ENCODE measurements around the gene ACTR8. TPM values are rescaled to one million over a fixed set of nuclear protein-coding genes. Genes with fewer than 3 reads are reported as not detected.

ACTR8 gene
- total RNA-seq, 1 donor from 2014 or later: 43.6 TPM

- Histone ChIP-seq H3K4me2 (ENCODE audit: low read length) (no peak overlapping the region), H3K4me1 (ENCODE audit: insufficient read depth, low read length) (no peaks in the 10 kb centered on the region), H4K20me1 (ENCODE audit: insufficient read depth, low read length) (no peaks in the 10 kb centered on the region), H3K79me2 (ENCODE audit: insufficient read depth, low read length) (no peaks in the 10 kb centered on the region), H3K9ac (ENCODE audit: low read length) (no peak overlapping the region), H3K27me3 (ENCODE audit: insufficient read depth, low read length) (no peaks in the 10 kb centered on the region), H3K9me3 (ENCODE audit: insufficient read depth, low read depth, low read length) (no peaks in the 10 kb centered on the region), H3K27ac (ENCODE audit: low read depth, low read length) (no peak overlapping the region), H2AFZ (ENCODE audit: low read depth, low read length) (no peak overlapping the region), H3K4me3 (ENCODE audit: insufficient read depth, low read depth, low read length) (no peak overlapping the region), H3K36me3 (ENCODE audit: insufficient read depth, low read length) (no peaks in the 10 kb centered on the region)
- DNase-seq (ENCODE audit: low read depth) (no peak), FAIRE-seq (no peak)
- Mint-ChIP-seq H3K4me3 (ENCODE audit: unreplicated experiment) (no peak overlapping the region), H3K27me3 (ENCODE audit: low read depth, unreplicated experiment) (no peaks in the 10 kb centered on the region), H3K27ac (ENCODE audit: unreplicated experiment) (no peak overlapping the region), H3K4me1 (ENCODE audit: low read depth, unreplicated experiment) (no peaks in the 10 kb centered on the region), H3K9me3 (ENCODE audit: unreplicated experiment) (no peaks in the 10 kb centered on the region), H3K36me3 (ENCODE audit: low read depth, unreplicated experiment) (no peaks in the 10 kb centered on the region)
- no peak for TF ChIP-seq CTCF (IDR thresholded peaks at IDR 0.05; ENCODE audit: insufficient read depth, low read depth, low read length)
Measured at GRCh38 chr3:53833700-53834099, 48.3 kb downstream of the ACTR8 start.

DNA sequence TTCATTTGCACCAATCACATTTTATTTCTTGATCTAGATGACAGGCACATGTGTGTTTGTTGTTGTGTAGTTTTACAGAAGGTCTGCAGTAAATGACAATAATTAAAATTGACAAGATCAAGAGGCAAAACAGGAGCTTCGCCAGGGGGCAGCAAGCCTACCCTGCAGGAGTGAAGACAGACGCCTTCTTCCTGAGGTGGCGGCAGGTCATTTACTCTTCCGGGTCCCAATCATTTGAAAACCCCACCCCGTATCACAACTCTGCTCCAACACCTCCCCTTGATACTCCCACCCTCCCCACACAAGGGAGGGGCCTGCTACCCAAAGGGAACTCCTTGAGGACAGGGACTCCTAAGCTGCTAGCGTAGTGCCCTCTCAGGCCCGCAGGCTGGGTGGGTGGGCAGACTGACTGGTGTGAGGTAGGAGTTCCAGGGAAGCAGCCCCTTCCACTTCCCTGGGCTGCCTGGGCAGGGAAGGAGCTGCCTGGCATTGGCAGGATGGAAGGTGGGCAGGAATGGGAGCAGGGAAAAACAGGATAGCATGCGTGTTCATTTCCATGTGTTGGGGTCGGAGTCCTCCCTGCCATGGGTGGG lies 48.8 kb downstream of the ACTR8 start:
- no peak overlapping the region for H2AFZ ChIP-seq (ENCODE audit: low read depth, low read length)
- no peaks in the 10 kb centered on the region for H3K27me3 ChIP-seq (ENCODE audit: insufficient read depth, low read length)
- H3K36me3 ChIP-seq (ENCODE audit: insufficient read depth, low read length): no peaks in the 10 kb centered on the region
- H4K20me1 ChIP-seq (ENCODE audit: insufficient read depth, low read length): no peaks in the 10 kb centered on the region
- FAIRE-seq: no peak
- H3K9me3 ChIP-seq (ENCODE audit: insufficient read depth, low read depth, low read length): no peaks in the 10 kb centered on the region
- no peak overlapping the region for H3K4me3 Mint-ChIP-seq (ENCODE audit: unreplicated experiment)
- no peaks in the 10 kb centered on the region for H3K4me1 Mint-ChIP-seq (ENCODE audit: low read depth, unreplicated experiment)
- no peaks in the 10 kb centered on the region for H3K36me3 Mint-ChIP-seq (ENCODE audit: low read depth, unreplicated experiment)
- no peak overlapping the region for H3K4me3 ChIP-seq (ENCODE audit: insufficient read depth, low read depth, low read length)
- no peak overlapping the region for H3K4me2 ChIP-seq (ENCODE audit: low read length)
- H3K4me1 ChIP-seq (ENCODE audit: insufficient read depth, low read length): no peaks in the 10 kb centered on the region
- H3K27ac Mint-ChIP-seq (ENCODE audit: unreplicated experiment): no peak overlapping the region
- TF ChIP-seq CTCF (IDR thresholded peaks at IDR 0.05; ENCODE audit: insufficient read depth, low read depth, low read length) (no peak), EZH2 (IDR thresholded peaks at IDR 0.05; ENCODE audit: insufficient read depth, low read length) (no peak)
- no peak overlapping the region for H3K9ac ChIP-seq (ENCODE audit: low read length)
- no peak overlapping the region for H3K27ac ChIP-seq (ENCODE audit: low read depth, low read length)
- no peaks in the 10 kb centered on the region for H3K9me3 Mint-ChIP-seq (ENCODE audit: unreplicated experiment)
- no peaks in the 10 kb centered on the region for H3K79me2 ChIP-seq (ENCODE audit: insufficient read depth, low read length)
- no peak for DNase-seq (ENCODE audit: low read depth)
- no peaks in the 10 kb centered on the region for H3K27me3 Mint-ChIP-seq (ENCODE audit: low read depth, unreplicated experiment)

GRCh38 chr3:53830944-53831343 lies 51.0 kb downstream of the ACTR8 start:
- H3K9me3 ChIP-seq (ENCODE audit: insufficient read depth, low read depth, low read length): no peaks in the 10 kb centered on the region
- no peak overlapping the region for H3K27ac ChIP-seq (ENCODE audit: low read depth, low read length)
- H3K4me2 ChIP-seq (ENCODE audit: low read length): no peak overlapping the region
- H2AFZ ChIP-seq (ENCODE audit: low read depth, low read length): no peak overlapping the region
- no peak overlapping the region for H3K4me3 Mint-ChIP-seq (ENCODE audit: unreplicated experiment)
- TF ChIP-seq EZH2 (IDR thresholded peaks at IDR 0.05; ENCODE audit: insufficient read depth, low read length): no peak
- TF ChIP-seq CTCF (IDR thresholded peaks at IDR 0.05; ENCODE audit: insufficient read depth, low read depth, low read length): no peak
- no peaks in the 10 kb centered on the region for H3K4me1 ChIP-seq (ENCODE audit: insufficient read depth, low read length)
- H3K36me3 ChIP-seq (ENCODE audit: insufficient read depth, low read length): no peaks in the 10 kb centered on the region
- FAIRE-seq (no peak), DNase-seq (ENCODE audit: low read depth) (no peak)
- H3K79me2 ChIP-seq (ENCODE audit: insufficient read depth, low read length): no peaks in the 10 kb centered on the region
- no peak overlapping the region for H3K27ac Mint-ChIP-seq (ENCODE audit: unreplicated experiment)
- no peaks in the 10 kb centered on the region for H3K27me3 ChIP-seq (ENCODE audit: insufficient read depth, low read length)
- no peak overlapping the region for H3K4me3 ChIP-seq (ENCODE audit: insufficient read depth, low read depth, low read length)
- no peaks in the 10 kb centered on the region for H3K36me3 Mint-ChIP-seq (ENCODE audit: low read depth, unreplicated experiment)
- H4K20me1 ChIP-seq (ENCODE audit: insufficient read depth, low read length): no peaks in the 10 kb centered on the region
- no peaks in the 10 kb centered on the region for H3K27me3 Mint-ChIP-seq (ENCODE audit: low read depth, unreplicated experiment)
- H3K4me1 Mint-ChIP-seq (ENCODE audit: low read depth, unreplicated experiment): peaks cover 4% of the 10 kb centered on the region
- H3K9ac ChIP-seq (ENCODE audit: low read length): no peak overlapping the region
- H3K9me3 Mint-ChIP-seq (ENCODE audit: unreplicated experiment): no peaks in the 10 kb centered on the region
